SK-N-SH treated with all-trans-retinoic acid at 6 μM for 48 hours (cell line): ENCODE results near the gene DEFB113.

Experiments
- ATAC-seq: fragments of 200-7000 bp; cut with Tn5 transposase; 3 replicates; pipeline ENCODE4 v1.9.1; 2020; ENCODE audit warnings: mild to moderate bottlenecking, moderate library complexity
- ARNTL ChIP-seq: fragments of 450-650 bp; formaldehyde crosslinking; IDR thresholded peaks from 2 replicates; pipeline ENCODE4 v1.5.0; 2020; ENCODE audit warnings: low read depth, mild to moderate bottlenecking, moderate library complexity, borderline replicate concordance
- BACH2 ChIP-seq: fragments of 250-450 bp; sonication (Bioruptor Pico); IDR thresholded peaks from 2 replicates; pipeline ENCODE4 v1.9.0; 2021; ENCODE audit warnings: mild to moderate bottlenecking, borderline replicate concordance
- CREB5 ChIP-seq: fragments of 250-450 bp; sonication (Bioruptor Pico); IDR thresholded peaks from 2 replicates; pipeline ENCODE4 v1.5.1; 2020; ENCODE audit warnings: low read depth, mild to moderate bottlenecking, moderate library complexity
- CSDC2 ChIP-seq: fragments of 250-450 bp; sonication (Bioruptor Pico); IDR thresholded peaks from 2 replicates; pipeline ENCODE4 v1.5.0; 2020; ENCODE audit warnings: mild to moderate bottlenecking, moderate library complexity
- CSRNP3 ChIP-seq: fragments of 250-450 bp; sonication (Bioruptor Pico); IDR thresholded peaks from 2 replicates; pipeline ENCODE4 v1.5.1; 2021; ENCODE audit warnings: mild to moderate bottlenecking, moderate library complexity
- GLIS3 ChIP-seq: fragments of 250-450 bp; sonication (Bioruptor Pico); IDR thresholded peaks from 2 replicates; pipeline ENCODE4 v1.5.0; 2020; ENCODE audit warnings: mild to moderate bottlenecking, moderate library complexity
- ISL1 ChIP-seq: fragments of 250-450 bp; sonication (Bioruptor Pico); IDR thresholded peaks from 2 replicates; pipeline ENCODE4 v2.1.2; 2022; ENCODE audit warnings: mild to moderate bottlenecking, moderate library complexity
- OSR1 ChIP-seq: fragments of 250-450 bp; sonication (Bioruptor Pico); IDR thresholded peaks from 2 replicates; pipeline ENCODE4 v1.8.0; 2022; ENCODE audit warnings: moderate library complexity, mild to moderate bottlenecking, inconsistent platforms
- PATZ1 ChIP-seq: fragments of 250-450 bp; sonication (Bioruptor Pico); IDR thresholded peaks from 2 replicates; pipeline ENCODE4 v1.8.0; 2020; ENCODE audit warnings: mild to moderate bottlenecking, moderate library complexity, borderline replicate concordance
- POU6F1 ChIP-seq: fragments of 250-450 bp; sonication (Bioruptor Pico); IDR thresholded peaks from 2 replicates; pipeline ENCODE4 v1.8.0; 2021; ENCODE audit warnings: low read depth, mild to moderate bottlenecking, moderate library complexity, borderline replicate concordance
- PPARA ChIP-seq: fragments of 250-450 bp; sonication (Bioruptor Pico); IDR thresholded peaks from 2 replicates; pipeline ENCODE4 v1.5.0; 2020; ENCODE audit warnings: mild to moderate bottlenecking, borderline replicate concordance
- SNAI2 ChIP-seq: fragments of 250-450 bp; sonication (Bioruptor Pico); IDR thresholded peaks from 2 replicates; pipeline ENCODE4 v1.5.0; 2020; ENCODE audit warnings: mild to moderate bottlenecking, moderate library complexity
- TCF4 ChIP-seq: fragments of 250-450 bp; sonication (Bioruptor Pico); IDR thresholded peaks from 2 replicates; pipeline ENCODE4 v1.8.0; 2021; ENCODE audit warnings: mild to moderate bottlenecking, moderate library complexity, borderline replicate concordance
- TOX ChIP-seq: fragments of 250-450 bp; sonication (Bioruptor Pico); IDR thresholded peaks from 2 replicates; pipeline ENCODE4 v1.8.0; 2021; ENCODE audit warnings: mild to moderate bottlenecking, moderate library complexity, borderline replicate concordance
- TSHZ2 ChIP-seq: fragments of 250-450 bp; sonication (Bioruptor Pico); IDR thresholded peaks from 2 replicates; pipeline ENCODE4 v1.5.0; 2020; ENCODE audit warnings: mild to moderate bottlenecking, moderate library complexity
- ZFP3 ChIP-seq: fragments of 250-450 bp; sonication (Bioruptor Pico); IDR thresholded peaks from 2 replicates; pipeline ENCODE4 v1.5.0; 2020; ENCODE audit warnings: mild to moderate bottlenecking, moderate library complexity
- ZFP30 ChIP-seq: fragments of 450-650 bp; formaldehyde crosslinking; IDR thresholded peaks from 2 replicates; pipeline ENCODE4 v1.5.0; 2022; ENCODE audit warnings: mild to moderate bottlenecking, moderate library complexity
- ZNF565 ChIP-seq: fragments of 450-650 bp; formaldehyde crosslinking; conservative IDR thresholded peaks from 2 replicates; pipeline ENCODE4 v1.5.0; 2020; ENCODE audit warnings: low read depth, mild to moderate bottlenecking, moderate library complexity
- ZNF70 ChIP-seq: fragments of 450-650 bp; formaldehyde crosslinking; IDR thresholded peaks from 2 replicates; pipeline ENCODE4 v1.5.0; 2020; ENCODE audit warnings: mild to moderate bottlenecking, moderate library complexity
- ZNF8 ChIP-seq: fragments of 450-650 bp; formaldehyde crosslinking; IDR thresholded peaks from 2 replicates; pipeline ENCODE4 v1.5.0; 2020; ENCODE audit warnings: mild to moderate bottlenecking, moderate library complexity

Gene DEFB113

GRCh38 chr6:49964064-49964463, 5.4 kb downstream of the DEFB113 start, which contains the start of gene DEFB114:
TSS of gene DEFB114 (minus strand) at chr6:49964164. CDS start at chr6:49964105, 59 bp downstream.
- no peak for ATAC-seq
- no peak for TF ChIP-seq BACH2
- no peak for TF ChIP-seq ZNF70 (CRISPR knock-in tag)
- no peak for TF ChIP-seq PATZ1 (CRISPR knock-in tag)
- TF ChIP-seq OSR1: no peak
- no peak for TF ChIP-seq ZNF8 (CRISPR knock-in tag)
- no peak for TF ChIP-seq TCF4 (CRISPR knock-in tag)
- no peak for TF ChIP-seq ISL1 (CRISPR knock-in tag)
- TF ChIP-seq ARNTL (CRISPR knock-in tag): no peak
- no peak for TF ChIP-seq ZFP3 (CRISPR knock-in tag)
- no peak for TF ChIP-seq GLIS3 (CRISPR knock-in tag)
- no peak for TF ChIP-seq CSDC2 (CRISPR knock-in tag)
- TF ChIP-seq CREB5 (CRISPR knock-in tag): no peak
- no peak for TF ChIP-seq ZNF565 (CRISPR knock-in tag)
- no peak for TF ChIP-seq TSHZ2 (CRISPR knock-in tag)
- TF ChIP-seq CSRNP3: no peak
- TF ChIP-seq TOX (CRISPR knock-in tag): no peak
- TF ChIP-seq ZFP30: no peak

- no peak for TF ChIP-seq TCF4 (CRISPR knock-in tag)
- no peak for TF ChIP-seq ZNF565 (CRISPR knock-in tag)
- TF ChIP-seq TSHZ2 (CRISPR knock-in tag): no peak
- no peak for TF ChIP-seq BACH2
- no peak for TF ChIP-seq PPARA (CRISPR knock-in tag)
- TF ChIP-seq ZNF8 (CRISPR knock-in tag): no peak
- no peak for TF ChIP-seq SNAI2 (CRISPR knock-in tag)
- no peak for TF ChIP-seq CSRNP3
- no peak for TF ChIP-seq POU6F1 (CRISPR knock-in tag)
- no peak for ATAC-seq
Observed at GRCh38 chr6:49958180-49958579, 11.2 kb downstream of the DEFB113 start.
